ENCODE results near the gene ISG20.

GRCh38 chr15:88684345-88684744, 45.5 kb downstream of the ISG20 start:
- TF ChIP-seq POLR2AphosphoS5 (IDR thresholded peaks at IDR 0.05; ENCODE audit: low read depth, low read length) (no peak), TAF1 (IDR thresholded peaks at IDR 0.05; ENCODE audit: borderline replicate concordance, low read depth, low read length) (no peak), POLR2A (IDR thresholded peaks at IDR 0.05; ENCODE audit: low read depth, low read length) (no peak)

All from GM12892 (cell line).